Measurements from ENCODE around the gene CNTN4. TPM values are rescaled to one million over a fixed set of nuclear protein-coding genes. Genes with fewer than 3 reads are reported as not detected.

Gene CNTN4
- total and polyA plus RNA-seq, 4 donors, result 1.2 to 3.8 (median 2.6) TPM

GRCh38 chr3:2984831-2985220, 886.2 kb downstream of the CNTN4 start:
- H3K4me1 ChIP-seq (ENCODE audit: control insufficient read depth in 4 of 4, insufficient read depth in 4 of 4, low read length in 3 of 4), result no peaks in the 10 kb centered on the region
- no peak for TF ChIP-seq RAD21 (IDR thresholded peaks at IDR 0.05)
- H3K36me3 ChIP-seq (ENCODE audit: control insufficient read depth in 4 of 4, insufficient read depth in 3 of 4, low read depth in 1 of 4, low read length in 3 of 4), result no peaks in the 10 kb centered on the region
- DNase-seq (ENCODE audit: low spot score), result no peak
- no peaks in the 10 kb centered on the region for H3K27me3 ChIP-seq (ENCODE audit: control insufficient read depth in 4 of 4, insufficient read depth in 4 of 4, low read length in 3 of 4)
- H3K9ac ChIP-seq (ENCODE audit: low read depth in 1 of 2, low read length in 2 of 2), result no peak overlapping the region
- no peak overlapping the region for H3K4me3 ChIP-seq (ENCODE audit: low read depth in 1 of 3, low read length in 3 of 3)
- H3K27ac ChIP-seq (ENCODE audit: low read depth in 1 of 2, low read length in 2 of 2), result no peak overlapping the region
- 96% methylated on average over 2 of the region's 2 CpGs for WGBS
- H3K9me3 ChIP-seq (ENCODE audit: control insufficient read depth in 4 of 4, low read length in 3 of 4), result no peaks in the 10 kb centered on the region

GRCh38 chr3:2985479-2985878, 886.8 kb downstream of the CNTN4 start:
- no peak for TF ChIP-seq GABPA (IDR thresholded peaks at IDR 0.05 in 1 of 2, conservative IDR thresholded peaks at IDR 0.05 in 1 of 2)
- no peak for TF ChIP-seq HNF4A (conservative IDR thresholded peaks at IDR 0.05)
- TF ChIP-seq RAD21 (IDR thresholded peaks at IDR 0.05), result no peak
- no peak for TF ChIP-seq SP1 (IDR thresholded peaks at IDR 0.05)
- no peak for TF ChIP-seq EGR1 (IDR thresholded peaks at IDR 0.05; ENCODE audit: low read depth in 2 of 2)
- no peak for TF ChIP-seq JUND (IDR thresholded peaks at IDR 0.05)
- no peak for TF ChIP-seq CTCF (IDR thresholded peaks at IDR 0.05; ENCODE audit: low read depth, low read length, missing input control)
- TF ChIP-seq ZBTB33 (IDR thresholded peaks at IDR 0.05), result no peak
- no peak for TF ChIP-seq MAX (IDR thresholded peaks at IDR 0.05)
- no peak for TF ChIP-seq FOXA1 (IDR thresholded peaks at IDR 0.05)
- TF ChIP-seq REST (IDR thresholded peaks at IDR 0.05), result no peak
- no peak for TF ChIP-seq ATF3 (IDR thresholded peaks at IDR 0.05)
- no peak for TF ChIP-seq FOXA2 (IDR thresholded peaks at IDR 0.05)
- no peak for TF ChIP-seq NR2F2 (IDR thresholded peaks at IDR 0.05)
- TF ChIP-seq YY1 (IDR thresholded peaks at IDR 0.05), result no peak
- no peak for TF ChIP-seq RXRA (IDR thresholded peaks at IDR 0.05)
- no peak for TF ChIP-seq TAF1 (conservative IDR thresholded peaks at IDR 0.05)
- Histone ChIP-seq H3K9me3 (ENCODE audit: control insufficient read depth in 4 of 4, low read length in 3 of 4) (no peaks in the 10 kb centered on the region), H3K4me3 (ENCODE audit: low read depth in 1 of 3, low read length in 3 of 3) (no peak overlapping the region), H3K4me1 (ENCODE audit: control insufficient read depth in 4 of 4, insufficient read depth in 4 of 4, low read length in 3 of 4) (no peaks in the 10 kb centered on the region), H3K9ac (ENCODE audit: low read depth in 1 of 2, low read length in 2 of 2) (no peak overlapping the region), H3K27ac (ENCODE audit: low read depth in 1 of 2, low read length in 2 of 2) (no peak overlapping the region), H3K36me3 (ENCODE audit: control insufficient read depth in 4 of 4, insufficient read depth in 3 of 4, low read depth in 1 of 4, low read length in 3 of 4) (no peaks in the 10 kb centered on the region), H3K27me3 (ENCODE audit: control insufficient read depth in 4 of 4, insufficient read depth in 4 of 4, low read length in 3 of 4) (no peaks in the 10 kb centered on the region)
- 79% methylated on average over 5 of the region's 5 CpGs for WGBS
- no peak for DNase-seq (ENCODE audit: low spot score)

All from liver (tissue), 9 donors.